GM21447 (cell line): Measurements from ENCODE around the gene MAP2.

Experiments
- ATAC-seq: cut with Tn5 transposase; IDR thresholded peaks from one replicate; pipeline ENCODE4 v1.9.1; 2021; ENCODE audit not compliant: unreplicated experiment

MAP2 gene

GRCh38 chr2:209694748-209695147 lies 270.9 kb downstream of the MAP2 start:
- ATAC-seq: no peak

DNA sequence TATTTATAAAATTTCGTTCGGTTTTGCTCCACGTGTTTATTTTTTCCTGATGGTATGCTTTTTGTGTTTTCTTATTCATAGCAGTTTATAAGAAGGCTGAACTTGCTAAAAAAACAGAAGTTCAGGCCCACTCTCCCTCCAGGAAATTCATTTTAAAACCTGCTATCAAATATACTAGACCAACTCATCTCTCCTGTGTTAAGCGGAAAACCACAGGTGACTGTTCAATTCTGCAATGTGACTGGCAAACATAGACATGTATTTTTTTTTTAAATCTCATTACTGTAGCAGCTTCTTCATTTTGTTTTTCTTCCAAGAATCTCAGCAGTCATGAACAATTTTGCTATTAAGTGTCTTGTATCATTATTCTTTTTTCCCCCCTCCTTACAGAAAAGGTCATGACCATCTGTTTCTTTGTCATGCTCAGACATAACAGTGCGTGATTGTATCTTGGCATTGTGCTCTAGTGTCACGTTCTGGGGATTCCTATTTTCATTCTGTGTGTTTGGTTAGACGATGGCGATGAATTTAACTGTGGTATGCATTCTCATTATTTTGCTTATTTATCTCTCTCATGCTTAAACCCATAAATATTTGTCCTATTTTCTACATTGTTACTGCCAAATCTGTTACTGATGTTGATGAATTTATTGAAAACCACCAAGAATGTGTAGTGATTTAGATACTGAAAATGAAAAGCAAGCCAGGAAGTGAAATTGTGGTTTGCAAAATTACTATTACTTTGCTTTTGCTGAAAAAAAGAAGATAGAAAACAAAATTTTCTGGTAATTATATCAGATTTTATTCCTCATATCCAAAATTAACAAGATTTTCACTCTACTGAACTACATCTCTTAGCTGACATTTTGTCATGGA lies 273.2 kb downstream of the MAP2 start:
- ATAC-seq: peak; percentile 70

DNA sequence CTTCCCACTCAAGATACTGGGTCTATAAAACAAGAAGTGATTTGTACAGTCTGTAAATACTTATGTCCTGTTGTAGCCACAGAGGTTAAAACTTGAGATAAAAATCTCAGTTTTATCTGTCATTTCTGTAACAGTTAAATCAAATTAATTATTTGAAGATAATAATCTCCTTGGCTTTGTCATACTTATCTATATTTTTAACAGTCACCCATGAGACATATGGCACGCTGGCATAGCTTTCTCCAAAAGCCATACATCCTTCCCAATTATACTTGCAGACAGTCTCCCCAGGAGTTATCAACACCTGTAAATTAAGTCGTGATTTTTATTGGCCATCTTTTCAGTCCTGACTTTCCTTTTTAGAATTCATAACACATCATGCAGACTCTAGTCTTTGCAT lies 278.9 kb downstream of the MAP2 start:
- no peak for ATAC-seq

GRCh38 chr2:209713219-209713618 lies 289.4 kb downstream of the MAP2 start:
- ATAC-seq: no peak

- no peak for ATAC-seq
Measured at GRCh38 chr2:209719034-209719433, 295.2 kb downstream of the MAP2 start.

GRCh38 chr2:209721497-209721896 lies 297.6 kb downstream of the MAP2 start:
- no peak for ATAC-seq

DNA sequence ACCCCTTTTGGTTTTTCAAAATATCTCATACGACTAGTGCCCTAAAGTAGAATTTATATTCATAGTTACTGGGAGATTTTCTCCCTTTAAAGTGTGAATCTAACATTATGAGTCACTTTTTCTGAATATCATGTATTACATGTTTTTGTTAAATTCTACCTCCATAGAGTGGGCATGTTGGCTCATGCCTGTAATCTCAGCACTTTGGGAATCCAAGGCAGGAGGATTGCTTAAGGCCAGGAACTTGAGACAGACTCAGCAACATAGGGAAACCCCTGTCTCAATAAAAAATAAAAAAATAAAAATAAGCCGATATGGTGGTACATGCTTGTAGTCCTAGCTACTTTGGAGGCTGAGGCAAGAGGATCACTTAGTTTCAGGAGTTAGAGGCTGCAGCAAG lies 302.5 kb downstream of the MAP2 start:
- ATAC-seq: no peak

DNA sequence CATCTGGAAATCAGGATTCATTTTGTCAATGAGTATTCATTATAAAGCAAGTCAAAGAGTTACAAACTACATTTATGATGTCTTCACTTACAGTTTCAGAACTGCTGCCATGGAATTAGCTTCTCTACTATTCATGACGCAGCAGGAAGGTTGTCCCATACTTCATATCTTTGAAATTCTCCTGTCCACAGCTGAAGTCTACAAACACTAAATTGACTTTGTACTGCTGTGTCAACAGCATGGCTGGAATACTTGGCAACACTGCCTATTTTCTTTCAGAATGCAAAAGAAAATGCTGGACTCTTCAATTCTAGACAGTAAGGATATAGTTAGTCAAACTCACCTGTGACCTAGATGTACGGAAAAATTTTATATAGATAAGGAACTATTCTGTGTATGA lies 303.2 kb downstream of the MAP2 start:
- no peak for ATAC-seq

- ATAC-seq: no peak
Measured at GRCh38 chr2:209734805-209735204, 311.0 kb downstream of the MAP2 start.

GRCh38 chr2:209741953-209742352 lies 318.1 kb downstream of the MAP2 start:
- no peak for ATAC-seq

DNA sequence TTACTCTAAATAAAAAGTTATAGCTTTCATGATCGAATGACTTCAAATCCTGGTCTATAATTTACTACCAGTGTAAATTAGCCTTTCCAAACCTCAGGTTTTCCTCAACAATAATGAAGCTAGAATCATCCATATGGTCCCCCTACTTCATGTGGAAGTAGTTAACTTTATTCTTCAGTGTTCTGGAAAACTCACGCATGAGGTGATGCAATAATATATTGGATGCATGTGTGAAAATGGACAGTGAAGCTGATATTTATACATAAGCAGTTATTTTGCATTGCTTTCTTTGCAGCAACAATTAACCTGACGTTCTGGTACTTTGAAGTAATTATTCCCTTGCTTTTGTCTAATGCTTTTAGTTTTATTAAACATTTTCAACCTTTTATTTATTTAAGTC lies 329.2 kb downstream of the MAP2 start:
- no peak for ATAC-seq

DNA sequence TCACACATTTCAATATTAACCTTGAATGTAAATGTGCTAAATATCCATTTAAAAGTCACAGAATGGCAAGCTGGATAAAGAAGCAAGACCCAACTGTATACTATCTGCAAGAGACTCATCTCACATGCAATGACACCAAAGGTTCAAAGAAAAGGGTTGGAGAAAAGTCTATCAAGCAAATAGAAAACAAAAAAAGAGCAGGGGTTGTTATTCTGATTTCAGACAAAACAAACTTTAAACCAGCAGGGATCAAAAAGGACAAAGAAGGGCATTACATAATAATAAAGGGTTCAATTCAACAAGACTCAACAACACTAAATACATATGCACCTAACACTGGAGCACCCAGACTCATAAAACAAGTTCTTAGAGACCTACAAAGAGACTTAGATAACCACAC lies 333.3 kb downstream of the MAP2 start:
- ATAC-seq: no peak

GRCh38 chr2:209761566-209761965 lies 337.7 kb downstream of the MAP2 start:
- no peak for ATAC-seq

DNA sequence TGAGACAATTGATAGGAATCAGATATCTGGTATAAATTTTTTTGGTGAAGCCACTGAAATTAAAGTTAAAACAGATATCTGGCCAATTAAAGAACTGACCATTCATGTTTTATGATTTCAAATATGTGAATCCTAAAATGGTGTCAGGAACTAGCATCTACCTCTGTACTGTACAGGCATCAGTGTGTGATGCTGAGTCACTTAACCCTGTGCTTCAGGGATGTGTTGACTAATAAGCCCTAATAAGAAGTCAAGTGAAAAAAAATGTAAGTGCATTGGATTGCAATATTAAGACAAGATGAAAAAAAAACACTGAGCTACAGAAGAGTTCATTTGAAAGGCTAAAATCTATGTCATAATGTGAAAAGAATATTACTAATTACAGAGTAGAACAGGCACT lies 338.7 kb downstream of the MAP2 start:
- no peak for ATAC-seq

DNA sequence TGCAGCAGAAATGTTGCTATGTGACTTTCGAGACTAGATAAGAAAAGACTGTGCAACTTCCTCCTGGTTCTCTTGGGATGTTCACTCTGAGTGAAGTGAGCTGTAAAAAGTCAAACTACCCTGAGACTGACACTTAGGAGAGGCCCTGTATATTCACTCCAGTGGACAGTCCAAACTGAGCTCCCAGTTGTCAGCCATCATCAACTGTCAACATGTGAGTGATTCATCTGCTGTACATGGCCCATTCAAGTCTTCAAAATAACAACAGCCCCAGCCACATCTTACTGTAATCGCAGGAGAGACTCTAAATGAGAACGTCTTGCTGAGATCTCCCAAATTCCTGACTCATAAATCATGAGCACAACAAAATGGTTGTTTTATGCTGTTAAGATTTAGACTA lies 339.3 kb downstream of the MAP2 start:
- no peak for ATAC-seq

DNA sequence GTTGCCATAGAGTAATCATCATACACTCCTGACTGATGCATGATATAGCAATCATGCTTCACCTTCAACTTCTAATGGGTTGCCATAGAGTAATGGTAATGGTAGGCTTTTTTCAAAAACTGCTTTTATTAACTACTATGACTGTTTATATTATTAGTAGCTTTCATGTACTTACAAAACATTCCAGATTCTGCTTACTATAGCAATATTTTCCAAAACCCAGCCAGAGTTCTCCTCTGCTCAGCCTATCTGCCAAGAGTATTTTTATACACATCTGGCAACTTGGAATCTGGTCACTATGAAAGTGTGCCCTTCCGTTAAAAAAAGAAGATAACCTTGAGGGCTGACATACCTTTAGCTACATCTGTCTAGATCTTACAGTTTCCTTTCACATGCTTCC lies 342.8 kb downstream of the MAP2 start:
- ATAC-seq: no peak

- no peak for ATAC-seq
Measured at GRCh38 chr2:209767316-209767715, 343.5 kb downstream of the MAP2 start.

GRCh38 chr2:209768557-209768956 lies 344.7 kb downstream of the MAP2 start:
- ATAC-seq: no peak

DNA sequence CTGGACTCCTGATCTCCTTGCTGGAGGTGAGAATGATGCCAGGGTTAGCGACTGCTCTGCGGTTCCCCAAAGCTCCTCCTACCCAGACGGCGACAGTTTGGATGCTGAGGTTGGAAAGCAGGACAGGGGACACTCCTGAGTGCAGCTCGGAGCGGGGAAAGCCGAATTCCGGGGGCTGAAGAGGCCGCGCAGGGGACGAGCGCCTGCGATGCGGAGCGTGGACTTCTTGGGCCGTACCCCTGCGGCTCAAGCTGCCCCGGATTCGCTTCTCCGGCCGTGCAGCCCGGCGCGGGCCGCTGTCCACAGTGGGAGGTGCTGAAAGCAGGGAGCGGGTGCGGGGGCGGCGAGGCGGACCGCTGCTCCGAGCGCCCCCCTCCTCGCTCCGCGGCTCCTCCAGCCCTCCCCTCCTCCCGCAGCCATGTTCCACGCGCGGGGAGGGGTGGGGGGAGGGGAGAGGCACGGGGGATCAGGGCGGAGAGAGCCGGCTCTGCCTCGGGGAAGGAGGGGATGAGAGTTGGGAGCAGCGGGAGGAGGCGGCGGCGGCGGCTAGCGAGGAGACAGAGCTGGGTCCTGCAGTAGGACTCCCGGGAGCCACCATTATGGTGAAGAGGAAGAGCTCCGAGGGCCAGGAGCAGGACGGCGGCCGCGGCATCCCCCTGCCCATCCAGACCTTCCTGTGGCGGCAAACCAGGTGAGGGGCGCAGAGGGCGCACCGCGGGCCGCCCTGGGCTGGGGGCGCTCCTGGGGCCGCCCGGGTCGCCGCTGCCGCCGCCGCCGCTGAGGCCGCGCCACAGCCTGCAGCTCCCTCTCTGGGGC lies 347.8 kb downstream of the MAP2 start, which contains the start of gene UNC80:
UNC80 (plus strand) TSS at position 359 of the 816 bp plus-strand sequence; CDS start at position 600, 241 bp downstream.
- ATAC-seq: no peak

- ATAC-seq: no peak
Measured at GRCh38 chr2:209772290-209772685, 348.4 kb downstream of the MAP2 start.

DNA sequence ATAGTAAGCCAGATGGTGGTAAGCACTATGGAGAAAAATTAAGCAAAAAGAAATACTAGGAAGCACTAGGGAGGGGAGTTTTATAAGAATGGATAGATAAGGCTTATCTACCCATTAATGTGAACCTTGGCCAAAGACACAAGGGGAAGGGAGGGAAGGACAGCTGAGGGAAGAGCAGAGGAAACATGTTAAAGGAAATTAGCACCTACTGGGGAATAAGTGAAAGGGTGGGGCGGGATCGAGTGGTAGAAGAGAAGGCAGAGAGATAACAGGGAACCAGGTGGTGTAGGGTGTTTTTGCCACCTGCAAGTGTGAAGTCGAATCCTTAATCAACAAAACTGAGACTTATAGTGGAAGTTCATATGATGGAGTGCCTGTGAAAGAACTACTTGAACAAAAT lies 349.5 kb downstream of the MAP2 start:
- no peak for ATAC-seq
